Neuronal stem cell (in vitro differentiated cells): Measurements from ENCODE around the gene KDM4B.

ENCODE experiments used
- DNase-seq: peaks from one replicate; pipeline ENCODE4 v3.0.0-alpha.2; 2013; ENCODE audit warnings: low spot score
- H2AFZ ChIP-seq: one replicate; pipeline ENCODE4 v1.6.1; 2013; ENCODE audit warnings: mild to moderate bottlenecking, low read length, inconsistent platforms
- H2AK5ac ChIP-seq: 2 replicates; pipeline ENCODE4 v1.6.1; 2013; ENCODE audit warnings: low read depth, mild to moderate bottlenecking, inconsistent platforms, low read length, moderate library complexity, mixed read lengths
- H2BK120ac ChIP-seq: 2 replicates; pipeline ENCODE4 v1.6.1; 2013; ENCODE audit warnings: low read depth, mild to moderate bottlenecking, inconsistent platforms, low read length, moderate library complexity, mixed read lengths
- H2BK12ac ChIP-seq: one replicate; pipeline ENCODE4 v1.6.1; 2013; ENCODE audit warnings: low read length, inconsistent platforms
- H2BK15ac ChIP-seq: 2 replicates; pipeline ENCODE4 v1.6.1; 2013; ENCODE audit warnings: mild to moderate bottlenecking, low read length, inconsistent platforms, mixed read lengths
- H2BK5ac ChIP-seq: one replicate; pipeline ENCODE4 v1.6.1; 2013; ENCODE audit warnings: inconsistent platforms, mild to moderate bottlenecking, low read length, moderate library complexity
- H3K14ac ChIP-seq: one replicate; pipeline ENCODE4 v1.6.1; 2013; ENCODE audit warnings: low read length, inconsistent platforms
- H3K18ac ChIP-seq: 2 replicates; pipeline ENCODE4 v1.6.1; 2013; ENCODE audit warnings: low read length, inconsistent platforms
- H3K23ac ChIP-seq: 2 replicates; pipeline ENCODE4 v1.6.1; 2013; ENCODE audit warnings: low read depth, mild to moderate bottlenecking, mixed read lengths, low read length, inconsistent platforms; ENCODE audit not compliant: poor library complexity
- H3K27ac ChIP-seq: replicated peaks from 3 replicates; pipeline ENCODE4 v1.5.1; 2013; ENCODE audit warnings: low read length, inconsistent platforms
- H3K27me3 ChIP-seq, 3 experiments: 2 replicates each; pipeline ENCODE4 v1.6.1; 2013; ENCODE audit warnings: low read length in 3 of 3, mild to moderate bottlenecking in 2 of 3, inconsistent platforms in 1 of 3, low read depth in 1 of 3, mixed read lengths in 1 of 3, moderate library complexity in 1 of 3; ENCODE audit not compliant: control insufficient read depth in 3 of 3, insufficient read depth in 3 of 3
- H3K36me3 ChIP-seq, 2 donors: replicated peaks in 1 of 2; 2 replicates each; pipeline ENCODE4 v1.6.1; 2013; ENCODE audit warnings: low read length in 2 of 2; ENCODE audit not compliant: control insufficient read depth in 2 of 2, insufficient read depth in 2 of 2
- H3K4ac ChIP-seq: 2 replicates; pipeline ENCODE4 v1.6.1; 2013; ENCODE audit warnings: inconsistent platforms, mild to moderate bottlenecking, low read length, moderate library complexity
- H3K4me1 ChIP-seq, 2 donors: 1 replicate in 1 of 2; 2 replicates in 1 of 2; pipeline ENCODE4 v1.6.1; 2013; ENCODE audit warnings: low read length in 2 of 2, low read depth in 1 of 2; ENCODE audit not compliant: control insufficient read depth in 2 of 2, insufficient read depth in 1 of 2
- H3K4me2 ChIP-seq: one replicate; pipeline ENCODE4 v1.6.1; 2013; ENCODE audit warnings: mild to moderate bottlenecking, low read length, inconsistent platforms; ENCODE audit not compliant: insufficient read depth, poor library complexity, severe bottlenecking
- H3K4me3 ChIP-seq, 2 donors: 2 replicates each; pipeline ENCODE4 v1.5.1; 2013; ENCODE audit warnings: low read length in 2 of 2, mild to moderate bottlenecking in 2 of 2, inconsistent platforms in 1 of 2, moderate library complexity in 1 of 2
- H3K79me1 ChIP-seq: one replicate; pipeline ENCODE4 v1.6.1; 2013; ENCODE audit warnings: low read depth, mild to moderate bottlenecking, inconsistent platforms, low read length, moderate library complexity
- H3K9ac ChIP-seq: one replicate; pipeline ENCODE4 v1.6.1; 2013; ENCODE audit warnings: mild to moderate bottlenecking, low read depth, low read length, inconsistent platforms; ENCODE audit not compliant: poor library complexity
- H3K9me3 ChIP-seq, 2 donors: replicated peaks in 1 of 2; 2 replicates each; pipeline versions ENCODE3 to v1.6.1; 2013; ENCODE audit warnings: low read length in 2 of 2, mild to moderate bottlenecking in 2 of 2, inconsistent platforms in 1 of 2, low read depth in 1 of 2, mixed read lengths in 1 of 2, moderate library complexity in 1 of 2; ENCODE audit not compliant: control insufficient read depth in 2 of 2, insufficient read depth in 1 of 2
- H4K8ac ChIP-seq: one replicate; pipeline ENCODE4 v1.6.1; 2013; ENCODE audit warnings: low read depth, mild to moderate bottlenecking, inconsistent platforms, low read length, moderate library complexity
- H4K91ac ChIP-seq: one replicate; pipeline ENCODE4 v1.6.1; 2013; ENCODE audit warnings: low read length, low read depth, mild to moderate bottlenecking, inconsistent platforms; ENCODE audit not compliant: poor library complexity
- WGBS, 2 donors: extraction: QIAGEN DNeasy Blood & Tissue Kit; methylation state at CpG; one replicate each; pipeline ENCODE4 v1.1.7; 2013; ENCODE audit warnings: missing lambda C conversion rate in 2 of 2, mixed read lengths in 1 of 2; ENCODE audit not compliant: insufficient read length in 2 of 2, insufficient replicate concordance in 1 of 2; ENCODE audit errors: extremely low coverage in 2 of 2; 5-methylcytosine and 5-hydroxymethylcytosine counted together

KDM4B gene

GRCh38 chr19:5059793-5060192, 90.9 kb downstream of the KDM4B start:
- H3K36me3 ChIP-seq: peaks cover 13 to 71% of the 10 kb centered on the region in 2 donors

GRCh38 chr19:5062195-5062594, 93.3 kb downstream of the KDM4B start:
- Histone ChIP-seq H4K91ac (no peak overlapping the region), H3K23ac (peak overlapping the region; percentile 6), H3K18ac (no peak overlapping the region), H2AK5ac (no peak overlapping the region), H2AFZ (no peak overlapping the region), H3K4ac (no peak overlapping the region), H3K4me3 (peak overlapping the region in 1 of 2 donors; percentile 47), H2BK15ac (no peak overlapping the region), H3K79me1 (peaks cover 4% of the 10 kb centered on the region), H3K27me3 (no peaks in the 10 kb centered on the region), H3K36me3 (peaks cover 12 to 68% of the 10 kb centered on the region in 2 donors), H2BK120ac (no peak overlapping the region), H3K4me2 (no peak overlapping the region), H4K8ac (no peak overlapping the region), H3K9me3 (peaks cover 9 to 17% of the 10 kb centered on the region in 2 donors), H3K4me1 (peaks cover 19 to 30% of the 10 kb centered on the region in 2 donors), H3K14ac (no peak overlapping the region), H2BK12ac (no peak overlapping the region), H2BK5ac (peak overlapping the region; percentile 7), H3K27ac (no peak overlapping the region), H3K9ac (no peak overlapping the region)
- no peak for DNase-seq
- WGBS, 2 donors: no CpG with 5 or more reads among the region's 9 CpGs

More at GRCh38 chr19:5059793-5060192, 90.9 kb downstream of the KDM4B start:
- Histone ChIP-seq H3K27me3 (no peaks in the 10 kb centered on the region), H4K91ac (no peak overlapping the region), H3K79me1 (peaks cover 3% of the 10 kb centered on the region), H2AFZ (no peak overlapping the region), H4K8ac (no peak overlapping the region), H3K9ac (peak overlapping the region; percentile 51), H2BK120ac (peak overlapping the region; percentile 77), H2AK5ac (peak overlapping the region; percentile 1), H3K4me3 (no peak overlapping the region), H2BK12ac (no peak overlapping the region), H3K4me1 (peaks cover 14 to 23% of the 10 kb centered on the region in 2 donors), H2BK15ac (peak overlapping the region; percentile 25), H3K18ac (peak overlapping the region; percentile 96), H3K4me2 (no peak overlapping the region), H3K23ac (peak overlapping the region; percentile 62), H3K4ac (no peak overlapping the region), H3K9me3 (peaks cover 9 to 17% of the 10 kb centered on the region in 2 donors), H3K27ac (no peak overlapping the region), H3K14ac (peak overlapping the region; percentile 2), H2BK5ac (no peak overlapping the region)
- DNase-seq: no peak
- no CpG with 5 or more reads among the region's 12 CpGs for WGBS, 2 donors

- H3K4me2 ChIP-seq: no peak overlapping the region
- no peaks in the 10 kb centered on the region for H3K27me3 ChIP-seq
- no peak overlapping the region for H3K4me3 ChIP-seq
- peaks cover 9 to 17% of the 10 kb centered on the region in 2 donors for H3K9me3 ChIP-seq
- no peak overlapping the region for H2BK15ac ChIP-seq
- WGBS, 2 donors: no CpG with 5 or more reads among the region's 4 CpGs
- H2AFZ ChIP-seq: no peak overlapping the region
- no peak overlapping the region for H2BK5ac ChIP-seq
- peaks cover 4% of the 10 kb centered on the region for H3K79me1 ChIP-seq
- no peak overlapping the region for H3K23ac ChIP-seq
- H2BK12ac ChIP-seq: no peak overlapping the region
- no peak overlapping the region for H2AK5ac ChIP-seq
- H4K8ac ChIP-seq: no peak overlapping the region
- peaks cover 12 to 62% of the 10 kb centered on the region in 2 donors for H3K36me3 ChIP-seq
- no peak overlapping the region for H3K18ac ChIP-seq
- no peak overlapping the region for H3K14ac ChIP-seq
- peaks cover 21 to 31% of the 10 kb centered on the region in 2 donors for H3K4me1 ChIP-seq
- H2BK120ac ChIP-seq: no peak overlapping the region
- H3K27ac ChIP-seq: no peak overlapping the region
- no peak overlapping the region for H3K9ac ChIP-seq
- H3K4ac ChIP-seq: no peak overlapping the region
- H4K91ac ChIP-seq: no peak overlapping the region
- DNase-seq: no peak
Measured at GRCh38 chr19:5062799-5063198, 93.9 kb downstream of the KDM4B start.

- peak overlapping the region; percentile 19 for H2BK5ac ChIP-seq
Measured at GRCh38 chr19:5063873-5064645, 95.1 kb downstream of the KDM4B start.

More at GRCh38 chr19:5063873-5064645, 95.1 kb downstream of the KDM4B start:
- Histone ChIP-seq H2AFZ (no peak overlapping the region), H3K4me1 (peaks cover 20 to 29% of the 10 kb centered on the region in 2 donors), H3K18ac (no peak overlapping the region), H2BK120ac (no peak overlapping the region), H3K4ac (no peak overlapping the region), H3K36me3 (peaks cover 12 to 59% of the 10 kb centered on the region in 2 donors), H4K8ac (peak overlapping the region; percentile 73), H3K23ac (peak overlapping the region; percentile 29), H4K91ac (no peak overlapping the region), H3K27ac (no peak overlapping the region), H3K9me3 (peaks cover 9 to 17% of the 10 kb centered on the region in 2 donors), H3K4me2 (no peak overlapping the region), H2AK5ac (peak overlapping the region; percentile 17), H3K27me3 (no peaks in the 10 kb centered on the region), H3K14ac (no peak overlapping the region), H2BK15ac (no peak overlapping the region), H2BK12ac (no peak overlapping the region), H3K9ac (peak overlapping the region; percentile 65), H3K4me3 (no peak overlapping the region), H3K79me1 (peaks cover 4% of the 10 kb centered on the region)
- WGBS, 2 donors: no CpG with 5 or more reads among the region's 38 CpGs
- no peak for DNase-seq
